WTC11 (cell line): ENCODE results near the gene MCM3AP.
"Not testable (repeated sequence)": the region's sequence is repeated elsewhere in the genome, so short reads cannot be mapped to it uniquely, and the experiment has no call there.

ENCODE experiments used
- AFF4 ChIP-seq: sonication (generic); formaldehyde crosslinking; IDR thresholded peaks from 2 replicates; pipeline ENCODE4 v1.8.1; 2023; ENCODE audit warnings: mild to moderate bottlenecking, missing genetic modification reagents, borderline replicate concordance
- CREB1 ChIP-seq: sonication (generic); formaldehyde crosslinking; IDR thresholded peaks from 2 replicates; pipeline ENCODE4 v1.8.0; 2023; ENCODE audit warnings: mild to moderate bottlenecking, missing genetic modification reagents
- ESRRA ChIP-seq: sonication (generic); formaldehyde crosslinking; IDR thresholded peaks from 2 replicates; pipeline ENCODE4 v1.8.1; 2022; ENCODE audit warnings: mild to moderate bottlenecking, missing genetic modification reagents, borderline replicate concordance
- MLX ChIP-seq: sonication (generic); formaldehyde crosslinking; IDR thresholded peaks from 2 replicates; pipeline ENCODE4 v1.8.1; 2023; ENCODE audit warnings: mild to moderate bottlenecking, missing genetic modification reagents, moderate library complexity
- NFYB ChIP-seq: sonication (generic); formaldehyde crosslinking; conservative IDR thresholded peaks from 2 replicates; pipeline ENCODE4 v1.8.0; 2022; ENCODE audit warnings: low read depth, missing genetic modification reagents
- TCF7 ChIP-seq: sonication (generic); formaldehyde crosslinking; IDR thresholded peaks from 2 replicates; pipeline ENCODE4 v1.8.0; 2022; ENCODE audit warnings: mild to moderate bottlenecking, low read depth, missing genetic modification reagents, moderate library complexity
- ZNF219 ChIP-seq: sonication (generic); formaldehyde crosslinking; IDR thresholded peaks from 2 replicates; pipeline ENCODE4 v1.8.0; 2023; ENCODE audit warnings: missing genetic modification reagents, mild to moderate bottlenecking, borderline replicate concordance
- ZNF423 ChIP-seq: fragments of 250-450 bp; sonication (Bioruptor Pico); IDR thresholded peaks from 2 replicates; pipeline ENCODE4 v2.1.2; 2022; ENCODE audit warnings: mild to moderate bottlenecking, moderate library complexity
- TF ChIP-seq, protein P1 (sequence below): fragments of 200-600 bp; IDR thresholded peaks from 2 replicates; pipeline ENCODE4 v1.8.0; 2022; ENCODE audit warnings: antibody characterized with exemption

DNA sequence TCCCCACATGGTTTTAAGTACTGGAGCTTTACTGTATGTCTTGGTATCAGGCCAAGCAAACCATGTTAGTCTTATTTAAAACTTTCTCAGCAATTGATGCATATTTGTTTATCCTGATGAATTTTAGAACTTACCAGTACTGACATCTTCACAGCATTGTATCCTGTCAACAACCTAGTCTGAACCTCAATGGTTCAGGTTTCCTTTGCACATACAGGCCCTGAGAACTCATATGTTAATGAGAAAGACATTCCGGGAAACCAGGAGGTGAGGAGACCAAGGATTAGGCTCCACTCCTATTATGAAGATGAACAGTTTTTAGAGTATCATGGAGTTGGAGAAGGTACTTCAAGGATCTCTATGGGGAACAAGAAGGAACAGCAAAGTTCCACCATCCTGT, 43.8 kb downstream of the MCM3AP start:
- TF ChIP-seq ESRRA; AFF4 (CRISPR knock-in tag); ZNF219; TCF7 (CRISPR knock-in tag); CREB1 (CRISPR knock-in tag); NFYB (CRISPR knock-in tag); MLX (CRISPR knock-in tag); ZNF423 (CRISPR knock-in tag): not testable (repeated sequence)
- TF ChIP-seq, protein P1, sequence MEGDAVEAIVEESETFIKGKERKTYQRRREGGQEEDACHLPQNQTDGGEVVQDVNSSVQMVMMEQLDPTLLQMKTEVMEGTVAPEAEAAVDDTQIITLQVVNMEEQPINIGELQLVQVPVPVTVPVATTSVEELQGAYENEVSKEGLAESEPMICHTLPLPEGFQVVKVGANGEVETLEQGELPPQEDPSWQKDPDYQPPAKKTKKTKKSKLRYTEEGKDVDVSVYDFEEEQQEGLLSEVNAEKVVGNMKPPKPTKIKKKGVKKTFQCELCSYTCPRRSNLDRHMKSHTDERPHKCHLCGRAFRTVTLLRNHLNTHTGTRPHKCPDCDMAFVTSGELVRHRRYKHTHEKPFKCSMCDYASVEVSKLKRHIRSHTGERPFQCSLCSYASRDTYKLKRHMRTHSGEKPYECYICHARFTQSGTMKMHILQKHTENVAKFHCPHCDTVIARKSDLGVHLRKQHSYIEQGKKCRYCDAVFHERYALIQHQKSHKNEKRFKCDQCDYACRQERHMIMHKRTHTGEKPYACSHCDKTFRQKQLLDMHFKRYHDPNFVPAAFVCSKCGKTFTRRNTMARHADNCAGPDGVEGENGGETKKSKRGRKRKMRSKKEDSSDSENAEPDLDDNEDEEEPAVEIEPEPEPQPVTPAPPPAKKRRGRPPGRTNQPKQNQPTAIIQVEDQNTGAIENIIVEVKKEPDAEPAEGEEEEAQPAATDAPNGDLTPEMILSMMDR: not testable (repeated sequence)
